Measurements from ENCODE around the gene PLEKHM3. TPM values are rescaled to one million over a fixed set of nuclear protein-coding genes. Genes with fewer than 3 reads are reported as not detected.

Gene PLEKHM3
- total RNA-seq, 1 donor from 2014 or later: 15.2 TPM

- no peak for DNase-seq (ENCODE audit: low spot score)
These were observed 228.6 kb downstream of the PLEKHM3 start for GRCh38 chr2:207796585-207797350.

- no peak for DNase-seq (ENCODE audit: low spot score)
These were observed 233.0 kb downstream of the PLEKHM3 start for GRCh38 chr2:207792244-207792785.

GRCh38 chr2:207791579-207792243 lies 233.6 kb downstream of the PLEKHM3 start:
- DNase-seq (ENCODE audit: low spot score): no peak

- DNase-seq (ENCODE audit: low spot score): no peak
These were observed 234.4 kb downstream of the PLEKHM3 start for GRCh38 chr2:207790898-207791297.

- no peak for DNase-seq (ENCODE audit: low spot score)
These were observed 237.5 kb downstream of the PLEKHM3 start for GRCh38 chr2:207787800-207788199.

DNA sequence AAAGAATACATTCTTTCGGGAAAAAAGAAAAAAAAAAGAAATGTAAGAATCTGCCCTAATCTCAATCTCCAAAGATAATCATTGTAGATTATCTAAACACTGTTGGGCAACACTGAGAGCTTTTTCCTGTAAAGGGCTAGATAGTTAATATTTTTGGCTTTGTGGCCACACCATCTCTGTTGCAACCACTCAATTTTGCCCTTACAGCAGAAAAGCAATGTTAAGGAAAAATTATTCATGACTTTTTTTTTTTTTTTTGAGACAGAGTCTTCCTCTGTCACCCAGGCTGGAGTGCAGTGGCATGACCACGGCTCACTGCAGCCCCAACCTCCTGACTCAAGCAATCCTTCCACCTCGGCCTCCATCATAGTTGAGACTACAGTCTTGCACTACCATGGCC lies 238.3 kb downstream of the PLEKHM3 start:
- DNase-seq (ENCODE audit: low spot score): no peak

DNA sequence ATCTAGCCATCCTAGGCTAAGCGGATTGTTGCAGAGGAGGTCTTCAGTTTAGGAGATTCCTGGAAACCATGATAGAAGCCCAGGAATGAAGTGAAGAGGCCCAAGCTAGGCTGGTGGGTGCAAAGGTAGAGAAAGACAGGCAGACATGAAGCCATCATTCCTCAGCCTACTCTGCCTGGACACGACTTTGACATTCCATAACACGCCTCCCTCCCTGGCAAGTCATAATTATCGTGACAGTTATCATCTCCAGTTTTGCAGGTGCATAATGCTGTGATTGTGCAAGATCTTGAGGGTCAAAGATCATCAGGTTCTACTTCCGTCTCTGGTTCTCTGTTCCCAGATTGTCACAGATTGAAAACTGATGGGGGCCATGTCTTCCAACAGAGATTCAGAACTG lies 240.4 kb downstream of the PLEKHM3 start:
- no peak for DNase-seq (ENCODE audit: low spot score)

DNA sequence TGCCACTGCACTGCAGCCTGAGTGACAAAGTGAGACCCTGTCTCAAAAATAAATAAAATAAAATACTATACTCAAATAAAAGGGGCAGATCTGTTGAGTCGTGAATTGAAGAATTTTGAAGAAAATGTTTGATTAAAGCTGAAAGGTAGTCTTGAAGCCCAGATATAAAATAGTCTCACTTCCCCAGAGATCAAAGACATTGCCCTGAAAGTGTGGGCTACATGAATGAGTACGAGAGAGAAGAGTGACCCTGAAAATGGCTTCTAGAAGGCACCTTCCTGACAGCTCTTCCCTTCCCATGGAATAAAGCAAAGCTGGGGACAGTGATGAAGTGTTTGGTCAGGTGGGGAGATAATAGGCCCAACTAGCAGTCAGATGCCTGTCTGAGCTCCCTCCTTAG lies 241.8 kb downstream of the PLEKHM3 start:
- DNase-seq (ENCODE audit: low spot score): no peak

- no peak for DNase-seq (ENCODE audit: low spot score)
These were observed 242.9 kb downstream of the PLEKHM3 start for GRCh38 chr2:207782238-207783030.

DNA sequence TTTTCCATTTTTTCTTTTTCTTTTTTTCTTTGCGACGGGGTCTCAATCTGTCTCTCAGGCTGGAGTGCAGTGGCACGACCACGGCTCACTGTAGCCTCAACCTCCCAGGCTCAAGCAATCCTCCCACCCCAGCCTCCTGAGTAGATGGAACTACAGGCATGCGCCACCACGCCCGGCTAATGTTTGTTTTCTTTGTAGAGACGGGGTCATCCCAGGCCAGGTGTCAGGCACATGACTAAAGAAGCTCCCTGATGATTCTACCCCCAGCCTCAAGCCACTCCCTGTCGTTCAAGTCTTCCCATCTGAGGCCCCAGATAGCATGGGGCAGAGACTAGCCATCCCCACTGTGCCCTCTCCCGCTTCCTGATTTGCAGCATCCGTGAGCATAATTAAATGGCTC lies 245.8 kb downstream of the PLEKHM3 start:
- DNase-seq (ENCODE audit: low spot score): no peak

GRCh38 chr2:207778298-207778882 lies 246.9 kb downstream of the PLEKHM3 start:
- no peak for DNase-seq (ENCODE audit: low spot score)

DNA sequence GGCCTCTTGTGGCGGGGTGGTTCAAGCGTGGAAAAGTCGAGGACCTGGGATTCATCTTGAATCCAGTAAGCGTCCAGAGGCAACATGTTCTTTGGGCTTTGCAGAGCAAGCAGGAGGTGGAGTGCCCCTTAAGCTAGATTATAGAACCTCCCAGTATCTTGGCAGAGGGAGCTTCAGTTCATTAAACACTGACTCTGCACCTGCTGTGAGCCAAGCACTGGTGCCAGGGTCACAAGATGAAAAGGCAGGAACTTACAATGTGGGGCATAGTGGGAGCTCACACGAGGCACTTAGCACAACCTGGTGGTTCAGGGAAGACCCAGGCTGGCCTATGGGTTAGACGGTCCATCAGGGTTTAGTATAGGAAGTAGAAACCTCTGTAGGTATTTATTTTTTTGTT lies 248.2 kb downstream of the PLEKHM3 start:
- no peak for DNase-seq (ENCODE audit: low spot score)

DNA sequence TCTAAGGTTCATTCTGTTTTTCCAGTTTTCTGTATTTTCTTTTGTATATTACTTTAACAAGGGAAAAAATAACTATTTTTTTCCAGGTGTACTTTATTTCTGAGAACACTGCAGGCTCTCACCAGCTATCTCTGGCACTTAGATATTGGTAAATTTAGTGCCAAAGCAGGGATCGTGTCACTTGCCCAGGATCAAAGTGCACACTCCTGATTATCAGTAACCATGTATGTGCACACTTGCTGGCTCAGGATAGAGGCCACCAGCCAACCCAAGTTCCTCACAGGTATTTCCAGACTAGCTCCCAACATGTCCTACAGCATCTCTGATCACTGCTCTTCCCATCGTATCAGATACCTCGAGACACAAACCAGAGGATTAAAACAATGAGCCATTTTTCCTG lies 249.9 kb downstream of the PLEKHM3 start:
- no peak for DNase-seq (ENCODE audit: low spot score)

GRCh38 chr2:207772844-207773205 lies 252.5 kb downstream of the PLEKHM3 start:
- no peak for DNase-seq (ENCODE audit: low spot score)

DNA sequence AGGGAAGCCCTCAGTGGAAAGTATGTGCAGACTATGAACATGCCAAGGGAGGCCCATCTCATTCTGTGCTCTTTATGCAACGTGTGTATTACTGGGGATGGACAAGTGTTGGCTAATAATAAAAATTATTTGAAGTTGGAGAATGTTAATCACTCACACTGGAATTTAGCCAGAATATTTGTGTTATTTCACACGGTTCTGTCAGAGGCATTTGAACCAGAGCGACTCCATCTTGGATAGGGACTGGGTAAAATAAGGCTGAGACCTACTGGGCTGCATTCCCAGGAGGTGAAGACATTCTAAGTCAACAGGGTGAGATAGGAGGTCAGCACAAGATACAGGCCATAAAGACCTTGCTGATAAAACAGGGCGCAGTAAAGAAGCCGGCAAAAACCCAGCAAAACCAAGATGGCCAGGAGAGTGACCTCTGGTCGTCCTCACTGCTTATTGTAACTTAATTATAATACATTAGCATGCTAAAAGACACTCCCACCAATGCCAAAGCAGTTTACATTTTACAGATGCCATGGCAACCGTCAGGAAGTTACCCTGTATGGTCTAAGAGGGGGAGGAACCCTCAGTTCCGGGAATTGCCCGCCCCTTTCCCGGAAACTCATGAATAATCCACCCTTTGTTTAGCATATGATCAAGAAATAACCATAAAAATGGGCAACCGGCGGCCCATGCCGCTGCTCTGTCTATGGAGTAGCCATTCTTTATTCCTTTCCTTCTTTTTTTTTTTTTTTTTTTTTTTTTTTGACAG lies 253.1 kb downstream of the PLEKHM3 start:
- DNase-seq (ENCODE audit: low spot score): no peak

- DNase-seq (ENCODE audit: low spot score): no peak
These were observed 253.9 kb downstream of the PLEKHM3 start for GRCh38 chr2:207771421-207771820.

Other genes with a start within 250 kb of the PLEKHM3 start
- not detected for gene CRYGD, start 99.0 kb upstream of the PLEKHM3 start, total RNA-seq
- gene CRYGC, start 104.3 kb upstream of the PLEKHM3 start, total RNA-seq: not detected
- gene CRYGB, start 120.6 kb upstream of the PLEKHM3 start, total RNA-seq: not detected
- not detected for gene CRYGA, start 138.1 kb upstream of the PLEKHM3 start, total RNA-seq
- not detected for gene C2orf80, start 164.5 kb upstream of the PLEKHM3 start, total RNA-seq
- gene IDH1, start 229.5 kb upstream of the PLEKHM3 start, total RNA-seq: 488 TPM
- 34.4 TPM for gene PIKFYVE, start 240.7 kb upstream of the PLEKHM3 start, total RNA-seq

All from ureter (tissue), 1 donor.